Medulla oblongata (tissue), 1 donor: ENCODE results near the gene PCSK6.

Experiments used
- DNase-seq: peaks from one replicate; pipeline ENCODE4 v3.0.0-alpha.2; 2015; ENCODE audit errors: extremely low spot score

PCSK6 gene

GRCh38 chr15:101277038-101277822, 212.3 kb downstream of the PCSK6 start, which contains the start of gene SELENOS:
Gene SELENOS, minus strand, starts transcription at chr15:101277485. Its CDS starts 68 bp downstream, at chr15:101277417.
- DNase-seq, result peak; percentile 92

GRCh38 chr15:101276501-101277037, 212.9 kb downstream of the PCSK6 start:
- DNase-seq, result no peak

GRCh38 chr15:101275018-101275417, 214.5 kb downstream of the PCSK6 start:
- DNase-seq, result no peak

- DNase-seq, result no peak
These were observed 216.0 kb downstream of the PCSK6 start for GRCh38 chr15:101273534-101273933.

- DNase-seq, result no peak
These were observed 216.9 kb downstream of the PCSK6 start for GRCh38 chr15:101272584-101272983.

GRCh38 chr15:101269479-101270223, 219.9 kb downstream of the PCSK6 start:
- no peak for DNase-seq

- DNase-seq, result peak; percentile 81
These were observed 222.0 kb downstream of the PCSK6 start for GRCh38 chr15:101267320-101268104.

GRCh38 chr15:101266787-101267186, 222.7 kb downstream of the PCSK6 start:
- no peak for DNase-seq

- DNase-seq, result no peak
These were observed 223.5 kb downstream of the PCSK6 start for GRCh38 chr15:101266034-101266433.

- DNase-seq, result no peak
These were observed 224.4 kb downstream of the PCSK6 start for GRCh38 chr15:101264911-101265641.

- DNase-seq, result no peak
These were observed 225.5 kb downstream of the PCSK6 start for GRCh38 chr15:101264011-101264410.

GRCh38 chr15:101262551-101262950, 227.0 kb downstream of the PCSK6 start:
- DNase-seq, result no peak

- peak; percentile 85 for DNase-seq
These were observed 231.0 kb downstream of the PCSK6 start for GRCh38 chr15:101258238-101259144.

- no peak for DNase-seq
These were observed 232.8 kb downstream of the PCSK6 start for GRCh38 chr15:101256757-101257156.

- no peak for DNase-seq
These were observed 233.8 kb downstream of the PCSK6 start for GRCh38 chr15:101255615-101256241.

GRCh38 chr15:101255051-101255395, 234.5 kb downstream of the PCSK6 start:
- DNase-seq, result no peak

GRCh38 chr15:101254157-101255050, 235.1 kb downstream of the PCSK6 start:
- no peak for DNase-seq
